SK-N-SH (cell line): Measurements from ENCODE around the gene MLXIP. TPM values are rescaled to one million over a fixed set of nuclear protein-coding genes. Genes with fewer than 3 reads are reported as not detected.

ENCODE experiments used
- CTCF ChIA-PET: fragments of 300-600, 350-600 bp; formaldehyde crosslinking; extraction: SDS; loops from one replicate; lab custom pipeline; 2021; lab: Yijun Ruan, JAX
- POLR2A ChIA-PET: fragments of 350-600 bp; sonication (Branson Sonifier 250); formaldehyde crosslinking; extraction: SDS; loops from one replicate; lab custom pipeline; 2020; ENCODE audit warnings: antibody characterized with exemption, inconsistent platforms; lab: Yijun Ruan, JAX
- DNase-seq: peaks from one replicate; pipeline ENCODE4 v3.0.0; 2012
- H2AFZ ChIP-seq: fragments of 200-600 bp; sonication (generic); 2 replicates; pipeline ENCODE4 v1.8.1; 2016; ENCODE audit warnings: antibody characterized with exemption, mild to moderate bottlenecking, low read depth
- H3F3A ChIP-seq: fragments of 200-600 bp; sonication (generic); replicated peaks from 2 replicates; pipeline ENCODE3; 2016; ENCODE audit warnings: antibody characterized with exemption, mild to moderate bottlenecking; ENCODE audit not compliant: insufficient read depth
- H3K27ac ChIP-seq, 2 experiments: fragments of 200-500 bp in 1 of 2; fragments of 200-600 bp in 1 of 2; sonication (Bioruptor generic) in 1 of 2; sonication (generic), shearing (Covaris generic) in 1 of 2; 2 replicates each; pipeline versions ENCODE4 v1.5.1 to v1.6.1; 2014 to 2016; ENCODE audit warnings: low read depth in 2 of 2, inconsistent platforms in 1 of 2, low read length in 1 of 2, mild to moderate bottlenecking in 1 of 2, mixed read lengths in 1 of 2
- H3K27me3 ChIP-seq: fragments of 200-600 bp; sonication (generic), shearing (Covaris generic); 2 replicates; pipeline ENCODE4 v1.6.1; 2016; ENCODE audit warnings: mixed run types; ENCODE audit not compliant: insufficient read depth
- H3K36me3 ChIP-seq, 2 experiments: fragments of 200-500 bp in 1 of 2; fragments of 200-600 bp in 1 of 2; sonication (Bioruptor generic) in 1 of 2; sonication (generic) in 1 of 2; replicated peaks in 1 of 2; 2 replicates each; pipeline versions ENCODE3 to v1.5.1; 2014 to 2016; ENCODE audit warnings: low read length in 1 of 2, mild to moderate bottlenecking in 1 of 2; ENCODE audit not compliant: insufficient read depth in 2 of 2, control insufficient read depth in 1 of 2
- H3K4me1 ChIP-seq, 2 experiments: fragments of 200-500 bp in 1 of 2; fragments of 200-600 bp in 1 of 2; sonication (Bioruptor generic) in 1 of 2; sonication (generic), shearing (Covaris generic) in 1 of 2; 2 replicates each; pipeline versions ENCODE4 v1.5.1 to v1.6.1; 2014 to 2016; ENCODE audit warnings: low read depth in 1 of 2, low read length in 1 of 2, mixed run types in 1 of 2; ENCODE audit not compliant: insufficient read depth in 2 of 2, control insufficient read depth in 1 of 2
- H3K4me2 ChIP-seq: fragments of 200-600 bp; sonication (generic), shearing (Covaris generic); 2 replicates; pipeline ENCODE4 v1.6.1; 2017; ENCODE audit warnings: mixed run types
- H3K4me3 ChIP-seq, 2 experiments: fragments of 200-500 bp in 1 of 2; fragments of 200-600 bp in 1 of 2; sonication (Bioruptor generic) in 1 of 2; sonication (generic), shearing (Covaris generic) in 1 of 2; 2 replicates each; pipeline versions ENCODE4 v1.5.1 to v1.8.1; 2014 to 2016; ENCODE audit warnings: low read depth in 2 of 2, inconsistent platforms in 1 of 2, low read length in 1 of 2, mild to moderate bottlenecking in 1 of 2, mixed read lengths in 1 of 2, moderate library complexity in 1 of 2
- H3K79me2 ChIP-seq: fragments of 200-600 bp; sonication (generic); 2 replicates; pipeline ENCODE4 v1.8.1; 2017; ENCODE audit warnings: mild to moderate bottlenecking; ENCODE audit not compliant: insufficient read depth
- H3K9ac ChIP-seq: fragments of 200-600 bp; sonication (generic); 2 replicates; pipeline ENCODE4 v1.6.1; 2017; ENCODE audit warnings: mixed run types
- H3K9me2 ChIP-seq: fragments of 200-600 bp; sonication (generic); 2 replicates; pipeline ENCODE4 v1.6.1; 2017; ENCODE audit warnings: mixed run types
- H3K9me3 ChIP-seq: fragments of 200-600 bp; sonication (generic); 2 replicates; pipeline ENCODE4 v1.6.1; 2017; ENCODE audit warnings: mixed run types, mild to moderate bottlenecking, moderate library complexity
- H4K20me1 ChIP-seq: fragments of 200-600 bp; sonication (generic); 2 replicates; pipeline ENCODE4 v1.6.1; 2017; ENCODE audit warnings: mild to moderate bottlenecking, mixed run types; ENCODE audit not compliant: insufficient read depth
- CHD2 ChIP-seq: fragments of 150-350 bp; IDR thresholded peaks from 2 replicates; pipeline ENCODE4 v1.6.1; 2018; ENCODE audit warnings: low read length; ENCODE audit not compliant: partially characterized antibody
- CTCF ChIP-seq: fragments of 200-600 bp; sonication (generic); IDR thresholded peaks from 2 replicates; pipeline ENCODE4 v1.6.1; 2017; ENCODE audit warnings: antibody characterized with exemption, mild to moderate bottlenecking, moderate library complexity
- ELF1 ChIP-seq: IDR thresholded peaks from 2 replicates; pipeline ENCODE4 v1.4.0; 2012
- EP300 ChIP-seq, 2 experiments: IDR thresholded peaks; 2 replicates each; pipeline versions ENCODE4 v1.4.0 to v1.6.1; 2012; ENCODE audit warnings: borderline replicate concordance in 1 of 2, low read depth in 1 of 2, low read length in 1 of 2
- EZH2phosphoT487 ChIP-seq: fragments of 200-600 bp; sonication (generic); IDR thresholded peaks from 2 replicates; pipeline ENCODE4 v1.6.1; 2017; ENCODE audit warnings: low read depth, mixed run types, mild to moderate bottlenecking, antibody characterized with exemption, moderate library complexity, borderline replicate concordance
- FOXJ3 ChIP-seq: sonication (generic); formaldehyde crosslinking; IDR thresholded peaks from 2 replicates; pipeline ENCODE4 v1.5.1; 2020; ENCODE audit warnings: mild to moderate bottlenecking, missing genetic modification reagents
- FOXM1 ChIP-seq: IDR thresholded peaks from 2 replicates; pipeline ENCODE4 v1.4.0; 2012; ENCODE audit warnings: low read depth, mild to moderate bottlenecking
- GABPA ChIP-seq: IDR thresholded peaks from 2 replicates; pipeline ENCODE4 v1.4.0; 2012; ENCODE audit warnings: low read depth, mild to moderate bottlenecking
- MAX ChIP-seq: IDR thresholded peaks from 2 replicates; pipeline ENCODE4 v1.4.0; 2012; ENCODE audit warnings: low read depth
- MEF2A ChIP-seq: IDR thresholded peaks from 2 replicates; pipeline ENCODE4 v1.4.0; 2012; ENCODE audit warnings: low read depth, borderline replicate concordance
- NFIC ChIP-seq: IDR thresholded peaks from 2 replicates; pipeline ENCODE4 v1.4.0; 2012; ENCODE audit warnings: borderline replicate concordance
- NRF1 ChIP-seq: IDR thresholded peaks from 2 replicates; pipeline ENCODE4 v1.6.1; 2012; ENCODE audit warnings: low read depth, mild to moderate bottlenecking, low read length
- POLR2AphosphoS5 ChIP-seq: IDR thresholded peaks from 2 replicates; pipeline ENCODE4 v1.6.1; 2012; ENCODE audit warnings: low read depth, low read length
- RAD21 ChIP-seq: IDR thresholded peaks from 2 replicates; pipeline ENCODE4 v1.6.1; 2012; ENCODE audit warnings: mild to moderate bottlenecking, low read length
- RCOR1 ChIP-seq: fragments of 150-350 bp; IDR thresholded peaks from 2 replicates; pipeline ENCODE4 v1.6.1; 2017; ENCODE audit warnings: antibody characterized with exemption, low read length
- REST ChIP-seq: IDR thresholded peaks from 2 replicates; pipeline ENCODE4 v1.6.1; 2012; ENCODE audit warnings: mild to moderate bottlenecking, low read depth, low read length, moderate library complexity
- RXRA ChIP-seq: IDR thresholded peaks from 2 replicates; pipeline ENCODE4 v1.4.0; 2012; ENCODE audit warnings: low read depth, mild to moderate bottlenecking, borderline replicate concordance
- SIN3A ChIP-seq: IDR thresholded peaks from 2 replicates; pipeline ENCODE4 v1.6.1; 2012; ENCODE audit warnings: low read depth, mild to moderate bottlenecking, low read length, moderate library complexity, borderline replicate concordance
- TEAD4 ChIP-seq: IDR thresholded peaks from 2 replicates; pipeline ENCODE4 v1.4.0; 2012; ENCODE audit warnings: mild to moderate bottlenecking, borderline replicate concordance; ENCODE audit not compliant: insufficient read depth
- USF1 ChIP-seq: IDR thresholded peaks from 2 replicates; pipeline ENCODE4 v1.4.0; 2012; ENCODE audit warnings: low read depth, borderline replicate concordance
- YY1 ChIP-seq: IDR thresholded peaks from 2 replicates; pipeline ENCODE4 v1.4.0; 2012; ENCODE audit warnings: low read depth, mild to moderate bottlenecking
- WGBS: methylation state at CpG from one replicate; pipeline ENCODE4 v1.1.6; 2017; ENCODE audit warnings: low lambda C conversion rate; 5-methylcytosine and 5-hydroxymethylcytosine counted together
- polyA plus RNA-seq, 3 experiments: library from polyadenylated mRNA; depleted of rRNA; stranded (reverse); fragments of >200 nt; gene quantifications; 2 replicates each; pipeline ENCODE4 v1.2.3, GENCODE V29; 2012
- TF ChIP-seq, protein P1 (sequence below): fragments of 150-350 bp; IDR thresholded peaks from 2 replicates; pipeline ENCODE4 v1.6.1; 2017; ENCODE audit warnings: antibody characterized with exemption, low read length, low read depth, borderline replicate concordance
- TF ChIP-seq, protein P2 (sequence below): fragments of 150-350 bp; IDR thresholded peaks from 2 replicates; pipeline ENCODE4 v1.6.1; 2016; ENCODE audit warnings: mild to moderate bottlenecking, low read depth, low read length

The MLXIP gene
- 6.8 and 11.0 TPM in 2 replicates for polyA plus RNA-seq (2012; rRNA removed)
- polyA plus RNA-seq (2012; cell fraction: cytosol; rRNA removed) = 6.8 and 9.2 TPM in 2 replicates
- 42.6 and 43.4 TPM in 2 replicates for polyA plus RNA-seq (2012; cell fraction: nucleus; rRNA removed)

- Histone ChIP-seq H3K36me3 (no peaks in the 10 kb centered on the region), H3K9ac (peak within 1 kb of the TSS; percentile 73), H3K4me2 (peak within 1 kb of the TSS; percentile 92), H3F3A (peaks cover 38% of the 10 kb centered on the region), H3K4me1 (peaks cover 15 to 32% of the 10 kb centered on the region in 2 experiments), H3K79me2 (peaks cover 46% of the 10 kb centered on the region), H3K27ac (peak within 1 kb of the TSS; percentile 70 to 84; a peak in 3 of 4 replicates), H3K9me2 (no peaks in the 10 kb centered on the region), H4K20me1 (peaks cover 25% of the 10 kb centered on the region), H3K4me3 (peak within 1 kb of the TSS; percentile 73 to 74), H2AFZ (peak within 1 kb of the TSS; percentile 89), H3K27me3 (no peaks in the 10 kb centered on the region), H3K9me3 (no peaks in the 10 kb centered on the region)
- ChIA-PET POLR2A (interaction anchor here (0.6 to 1.6 kb wide), 5 partner anchors 9 to 687 kb away, joined by 3 to 8 read pairs (median 4); no protein-coding TSS in a partner anchor), CTCF (interaction anchor here (0.5 to 1.6 kb wide), 6 partner anchors 13 to 111 kb away, joined by 3 to 9 read pairs (median 3); no protein-coding TSS in a partner anchor)
- peak; percentile 99 for DNase-seq
- WGBS = 11% methylated on average over 30 of the region's 113 CpGs
- TF ChIP-seq TEAD4 (no peak; the same call in 1 of the 2 replicates), YY1 (0 out of 2 replicates have a peak, but pooled peaks have one; percentile 19), MAX (peak; percentile 97), CTCF (no peak), POLR2AphosphoS5 (peak; percentile 58), EZH2phosphoT487 (no peak), RAD21 (no peak), REST (no peak), RXRA (no peak), NFIC (no peak), MEF2A (no peak), CHD2 (no peak), GABPA (no peak), SIN3A (no peak), RCOR1 (no peak), NRF1 (no peak), EP300 (IDR thresholded peaks at IDR 0.05; ENCODE audit: borderline replicate concordance in 1 of 2, low read depth in 1 of 2, low read length in 1 of 2) (no peak), ELF1 (no peak), FOXJ3 (no peak), FOXM1 (no peak), USF1 (peak; percentile 59; the same call in 1 of the 2 replicates)
- TF ChIP-seq, protein P1, sequence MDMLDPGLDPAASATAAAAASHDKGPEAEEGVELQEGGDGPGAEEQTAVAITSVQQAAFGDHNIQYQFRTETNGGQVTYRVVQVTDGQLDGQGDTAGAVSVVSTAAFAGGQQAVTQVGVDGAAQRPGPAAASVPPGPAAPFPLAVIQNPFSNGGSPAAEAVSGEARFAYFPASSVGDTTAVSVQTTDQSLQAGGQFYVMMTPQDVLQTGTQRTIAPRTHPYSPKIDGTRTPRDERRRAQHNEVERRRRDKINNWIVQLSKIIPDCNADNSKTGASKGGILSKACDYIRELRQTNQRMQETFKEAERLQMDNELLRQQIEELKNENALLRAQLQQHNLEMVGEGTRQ = no peak
- TF ChIP-seq, protein P2, sequence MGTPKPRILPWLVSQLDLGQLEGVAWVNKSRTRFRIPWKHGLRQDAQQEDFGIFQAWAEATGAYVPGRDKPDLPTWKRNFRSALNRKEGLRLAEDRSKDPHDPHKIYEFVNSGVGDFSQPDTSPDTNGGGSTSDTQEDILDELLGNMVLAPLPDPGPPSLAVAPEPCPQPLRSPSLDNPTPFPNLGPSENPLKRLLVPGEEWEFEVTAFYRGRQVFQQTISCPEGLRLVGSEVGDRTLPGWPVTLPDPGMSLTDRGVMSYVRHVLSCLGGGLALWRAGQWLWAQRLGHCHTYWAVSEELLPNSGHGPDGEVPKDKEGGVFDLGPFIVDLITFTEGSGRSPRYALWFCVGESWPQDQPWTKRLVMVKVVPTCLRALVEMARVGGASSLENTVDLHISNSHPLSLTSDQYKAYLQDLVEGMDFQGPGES = no peak
These were observed at the start of gene MLXIP for GRCh38 chr12:122078141-122079032. Gene MLXIP, plus strand, starts transcription at chr12:122078756. Its CDS starts 98 bp downstream, at chr12:122078854.
